Measurements from ENCODE around the gene TMEM59L.

GRCh38 chr19:18576383-18576782 is 36.3 kb upstream of the TMEM59L start:
- no peak for TF ChIP-seq CTCF (IDR thresholded peaks at IDR 0.05)
- no peak for TF ChIP-seq EZH2 (IDR thresholded peaks at IDR 0.05)
- no peak for TF ChIP-seq EZH2phosphoT487 (IDR thresholded peaks at IDR 0.05)

Data from neural progenitor cell (in vitro differentiated cells).